Raji (cell line): ENCODE data around the gene FCER1A.

Source experiments
- POLR2A ChIP-seq: IDR thresholded peaks from 2 replicates; pipeline ENCODE4 v1.6.1; 2011; ENCODE audit warnings: low read depth, low read length, control low read depth; ENCODE audit not compliant: insufficient read depth

Gene FCER1A

GRCh38 chr1:159302095-159302494, at the start of gene FCER1A:
TSS of gene FCER1A (plus strand) at chr1:159302336. CDS start at chr1:159302365, 29 bp downstream.
- TF ChIP-seq POLR2A, result no peak

- no peak for TF ChIP-seq POLR2A
Observed at GRCh38 chr1:159261311-159261710, 40.8 kb upstream of the FCER1A start.

GRCh38 chr1:159261721-159262494, 40.2 kb upstream of the FCER1A start:
- TF ChIP-seq POLR2A, result no peak

- no peak for TF ChIP-seq POLR2A
Observed at GRCh38 chr1:159266832-159267231, 35.3 kb upstream of the FCER1A start.

GRCh38 chr1:159274631-159275030, 27.5 kb upstream of the FCER1A start:
- TF ChIP-seq POLR2A, result no peak

GRCh38 chr1:159275891-159276290, 26.2 kb upstream of the FCER1A start:
- no peak for TF ChIP-seq POLR2A

- no peak for TF ChIP-seq POLR2A
Observed at GRCh38 chr1:159279773-159280172, 22.4 kb upstream of the FCER1A start.

GRCh38 chr1:159282118-159282517, 20.0 kb upstream of the FCER1A start:
- no peak for TF ChIP-seq POLR2A

GRCh38 chr1:159289060-159289459, 13.1 kb upstream of the FCER1A start:
- no peak for TF ChIP-seq POLR2A

- no peak for TF ChIP-seq POLR2A
Observed at GRCh38 chr1:159291424-159291823, 10.7 kb upstream of the FCER1A start.

GRCh38 chr1:159296706-159297375, 5.3 kb upstream of the FCER1A start:
- no peak for TF ChIP-seq POLR2A

- no peak for TF ChIP-seq POLR2A
Observed at GRCh38 chr1:159300146-159300545, 2.0 kb upstream of the FCER1A start.

- TF ChIP-seq POLR2A, result no peak
Observed at GRCh38 chr1:159307346-159308020, 5.3 kb downstream of the FCER1A start.

GRCh38 chr1:159311679-159312078, 9.5 kb downstream of the FCER1A start:
- TF ChIP-seq POLR2A, result no peak

GRCh38 chr1:159315381-159315780, 13.2 kb downstream of the FCER1A start:
- TF ChIP-seq POLR2A, result no peak

GRCh38 chr1:159318784-159319551, 16.8 kb downstream of the FCER1A start:
- TF ChIP-seq POLR2A, result no peak

- TF ChIP-seq POLR2A, result no peak
Observed at GRCh38 chr1:159334797-159335196, 32.7 kb downstream of the FCER1A start.
